GM18858 (cell line): ENCODE results near the gene DIO1.

ENCODE experiments used
- ATAC-seq: cut with Tn5 transposase; IDR thresholded peaks from one replicate; pipeline ENCODE4 v1.9.1; 2021; ENCODE audit not compliant: unreplicated experiment

DIO1 gene

DNA sequence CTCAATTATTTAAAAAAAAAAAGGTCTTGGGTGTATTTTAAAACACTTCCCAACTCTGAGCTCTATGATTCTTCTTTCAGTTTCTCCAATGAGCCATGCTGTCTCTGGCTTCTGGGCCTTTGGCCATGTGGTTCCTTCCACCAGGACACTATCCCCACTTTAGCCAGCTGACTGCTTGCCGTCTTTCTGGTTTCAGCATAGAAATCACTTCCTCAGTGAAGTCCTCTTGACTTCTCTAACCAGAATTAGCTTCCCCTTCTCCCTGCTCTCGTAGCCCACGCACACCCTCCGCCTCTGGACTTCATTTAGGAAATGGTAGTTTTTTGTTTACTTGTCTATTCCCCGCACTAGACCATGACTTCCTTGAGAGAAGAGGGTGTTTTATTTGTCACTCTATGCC lies 1.1 kb upstream of the DIO1 start:
- ATAC-seq, result no peak

DNA sequence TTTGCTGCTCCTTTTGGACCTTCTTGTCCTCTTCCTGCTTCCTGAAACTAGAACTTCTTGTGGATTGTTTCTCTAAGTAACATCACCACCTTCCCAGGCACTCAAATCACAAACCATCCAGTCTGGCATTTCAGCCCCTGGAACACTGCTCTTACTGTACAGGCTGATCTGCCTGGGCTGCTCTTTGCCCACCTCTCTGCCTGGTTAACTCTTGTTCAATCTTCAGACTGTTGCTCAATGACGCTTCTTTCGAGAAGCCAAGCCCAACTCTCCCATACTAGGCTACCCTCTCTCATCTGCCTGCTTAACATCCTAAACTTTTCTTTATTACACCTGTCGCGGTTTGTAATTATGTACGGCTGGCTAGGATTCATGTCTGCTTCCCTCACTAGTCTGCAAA lies 657 bp downstream of the DIO1 start:
- no peak for ATAC-seq

DNA sequence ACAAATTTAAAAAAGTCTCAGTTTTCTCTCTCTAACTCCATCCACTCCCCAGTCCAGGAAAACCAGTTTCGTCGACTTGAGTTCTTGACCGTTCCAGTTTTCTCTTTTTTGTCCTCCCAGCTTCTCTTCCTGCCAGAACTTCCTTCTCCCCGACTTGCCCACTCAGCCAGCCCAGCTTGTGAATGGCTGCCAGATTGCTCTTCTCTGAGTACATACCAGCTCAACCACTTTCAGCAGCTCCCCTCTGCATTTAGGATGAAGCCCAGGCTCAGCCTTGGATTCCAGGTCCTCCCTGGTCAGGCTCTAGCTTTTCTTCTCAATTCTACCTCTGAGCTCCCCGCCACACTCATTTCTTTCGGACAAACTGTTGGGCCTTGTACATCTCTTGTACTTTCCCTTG lies 1.4 kb downstream of the DIO1 start:
- ATAC-seq, result no peak

DNA sequence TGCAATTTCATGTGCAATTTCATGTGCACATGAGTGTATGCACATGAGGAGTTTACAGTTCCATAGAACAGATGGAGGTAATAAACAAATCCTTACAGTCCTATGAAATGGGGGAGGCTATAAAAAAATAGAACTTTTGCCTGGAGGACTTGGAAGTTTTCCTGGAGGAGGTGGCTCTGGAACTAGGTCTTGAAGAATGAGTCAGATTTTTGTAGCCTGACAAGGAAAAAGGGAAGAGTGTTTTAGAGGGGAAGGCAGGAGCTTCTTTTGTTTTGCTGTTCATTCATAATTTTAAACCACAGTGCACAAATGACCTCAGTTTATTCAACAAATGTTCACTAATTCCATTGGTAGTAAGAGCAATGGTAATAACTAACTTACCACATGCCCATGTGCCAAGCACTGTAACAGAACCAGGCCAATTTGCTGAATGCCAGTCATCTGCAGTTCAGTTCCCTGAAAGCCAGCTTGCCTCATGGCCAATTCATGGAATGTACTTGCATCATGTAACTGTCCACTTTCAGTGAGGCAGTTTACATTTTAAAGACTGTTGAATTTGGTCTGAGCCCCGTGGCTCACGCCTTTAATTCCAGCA lies 2.7 kb downstream of the DIO1 start:
- ATAC-seq, result no peak

DNA sequence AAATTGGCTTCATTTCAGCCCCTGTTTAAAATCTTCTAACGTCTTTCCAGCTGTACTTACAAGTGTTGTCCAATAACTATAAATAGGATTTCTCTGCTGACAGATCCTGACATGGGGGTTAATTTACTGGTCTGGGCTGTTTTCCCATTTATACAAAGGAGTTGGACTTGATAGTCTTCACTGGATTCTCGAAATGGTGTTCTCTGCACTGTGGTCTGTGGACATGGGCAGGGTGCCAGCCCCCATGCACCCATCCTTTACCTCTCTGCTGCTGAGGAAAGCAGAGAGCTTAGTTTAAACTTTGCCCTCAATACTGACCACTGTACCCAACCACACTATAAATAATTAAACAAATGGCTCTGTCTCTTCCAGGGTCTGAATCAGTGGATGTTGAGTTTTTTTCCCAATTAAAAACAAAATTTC lies 5.2 kb downstream of the DIO1 start:
- ATAC-seq, result no peak

DNA sequence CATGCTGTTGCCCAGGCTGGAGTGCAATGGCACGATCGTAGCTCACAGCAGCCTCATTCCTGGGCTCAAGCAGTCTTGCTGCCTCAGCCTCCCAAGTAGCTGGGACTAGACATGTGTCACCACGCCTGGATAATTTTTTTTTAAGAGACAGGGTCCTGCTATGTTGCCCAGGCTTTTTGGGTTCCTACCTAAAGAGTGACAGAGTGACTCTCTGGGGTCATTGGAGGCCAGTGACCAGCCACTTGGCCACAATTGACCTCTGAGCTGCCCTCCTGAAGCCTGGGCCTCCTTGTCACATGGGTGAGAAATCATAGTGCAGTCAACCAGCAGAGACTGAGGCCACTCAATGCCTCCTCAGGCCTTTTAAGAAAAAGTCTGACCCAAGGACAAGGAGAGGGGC lies 5.7 kb downstream of the DIO1 start:
- ATAC-seq, result no peak

DNA sequence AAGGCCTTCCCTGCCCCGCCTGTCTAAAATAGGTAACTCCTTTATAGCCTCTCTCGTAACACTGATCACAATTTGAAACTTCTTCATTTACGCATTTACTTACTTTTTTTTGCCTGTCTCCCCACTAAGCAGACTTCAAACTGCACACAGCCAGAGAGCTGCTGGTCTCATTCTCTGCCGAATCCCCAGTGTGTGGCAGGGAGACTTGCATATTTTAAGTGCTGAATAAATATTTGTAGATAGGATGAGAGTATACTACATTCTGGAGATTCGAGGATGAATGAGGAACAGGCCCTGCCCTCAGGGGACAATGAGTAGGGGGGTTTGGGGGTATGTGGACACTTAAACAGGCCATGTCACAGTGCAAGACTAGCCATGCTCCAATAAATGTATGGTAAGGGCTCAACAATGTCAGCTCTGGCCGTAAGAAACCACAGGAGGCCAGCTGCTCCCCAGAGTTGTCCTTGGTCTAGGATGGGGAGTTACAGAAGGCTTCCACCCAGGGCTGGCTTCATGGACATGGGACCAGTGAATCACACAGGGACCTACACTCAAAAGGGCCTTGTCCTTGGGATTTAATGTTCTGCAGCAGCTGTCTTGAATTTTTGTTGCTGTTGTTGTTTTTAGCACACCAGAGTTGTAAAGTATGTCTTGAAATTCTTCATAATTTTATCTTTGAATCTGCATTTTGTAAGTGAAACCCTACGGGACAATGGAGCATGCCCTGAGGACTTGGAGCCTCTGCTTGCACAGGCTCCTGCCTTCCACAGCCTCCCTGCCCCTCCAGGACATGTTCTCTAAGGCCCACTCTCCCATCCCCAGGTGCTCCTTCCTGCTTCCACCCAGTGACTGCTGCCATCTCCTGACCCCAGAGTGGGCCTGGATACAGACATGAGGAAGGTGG lies 8.5 kb downstream of the DIO1 start:
- no peak for ATAC-seq

DNA sequence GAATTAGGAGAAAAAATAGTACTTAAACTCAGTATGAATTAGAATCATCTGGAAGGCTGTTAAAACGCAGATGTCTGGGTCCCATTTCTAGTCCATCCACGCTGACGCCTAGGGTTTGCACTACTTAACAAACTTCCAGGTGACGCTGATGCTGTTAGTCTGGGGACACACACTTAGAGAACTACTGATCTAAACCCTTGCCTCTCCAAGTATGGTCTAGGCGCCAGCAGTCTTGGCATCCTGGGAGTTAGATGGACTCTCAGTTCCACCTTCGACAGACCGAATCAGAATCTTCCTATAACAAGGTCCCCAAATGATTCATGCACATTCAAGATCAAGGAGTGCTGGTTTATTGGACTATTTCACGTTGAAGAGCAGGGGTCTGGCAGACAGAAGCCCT lies 11.5 kb downstream of the DIO1 start:
- ATAC-seq, result no peak

DNA sequence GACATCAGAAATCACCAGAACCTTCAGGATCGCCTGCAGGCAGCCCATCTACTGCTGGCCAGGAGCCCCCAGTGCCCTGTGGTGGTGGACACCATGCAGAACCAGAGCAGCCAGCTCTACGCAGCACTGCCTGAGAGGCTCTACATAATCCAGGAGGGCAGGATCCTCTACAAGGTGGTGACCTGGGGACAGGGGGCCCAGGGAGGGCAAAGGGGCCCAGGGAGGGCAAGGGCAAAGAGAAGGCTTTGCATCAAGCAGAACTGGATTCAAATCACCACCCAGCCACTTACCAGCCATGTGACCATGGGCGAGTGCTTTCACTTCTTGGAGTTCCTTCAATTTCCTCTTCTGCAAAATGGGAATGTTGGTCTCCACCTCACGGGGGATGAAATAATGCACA lies 12.1 kb downstream of the DIO1 start:
- ATAC-seq, result no peak

DNA sequence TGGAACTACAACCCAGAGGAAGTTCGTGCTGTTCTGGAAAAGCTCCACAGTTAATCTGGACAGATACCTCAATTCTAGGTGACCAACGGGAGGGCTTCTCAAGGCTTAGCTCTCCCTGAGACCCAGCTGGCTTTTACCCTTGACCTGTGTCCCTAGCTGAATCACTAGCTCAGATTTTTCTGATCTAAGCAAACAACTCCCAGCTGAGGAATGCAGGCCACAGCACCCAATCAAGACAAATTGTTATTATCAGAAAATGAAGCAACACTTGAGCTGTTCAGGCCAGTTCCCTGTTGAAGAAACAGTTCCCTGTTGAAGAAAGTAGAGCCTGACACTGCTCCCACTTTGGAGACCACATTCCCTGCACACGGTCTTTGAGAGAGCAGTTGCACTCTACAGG lies 16.0 kb downstream of the DIO1 start:
- ATAC-seq, result no peak

DNA sequence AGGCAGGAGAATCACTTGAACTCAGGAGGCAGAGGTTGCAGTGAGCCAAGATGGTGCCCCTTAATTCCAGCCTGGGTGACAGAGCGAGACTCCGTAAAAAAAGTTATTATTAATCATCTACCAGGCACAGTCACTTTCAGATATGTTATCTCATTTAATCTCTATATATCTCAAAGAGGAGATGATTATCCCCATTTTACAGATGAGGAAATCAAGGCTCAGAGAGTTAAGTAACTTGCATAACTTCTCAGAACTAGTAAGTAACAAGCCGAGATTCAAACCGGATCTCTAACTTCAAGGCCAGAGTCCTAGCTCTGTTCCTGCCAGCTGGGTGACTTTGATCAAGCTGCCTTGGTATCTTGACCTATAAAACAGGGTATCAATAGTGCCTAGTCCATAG lies 17.5 kb downstream of the DIO1 start:
- no peak for ATAC-seq

DNA sequence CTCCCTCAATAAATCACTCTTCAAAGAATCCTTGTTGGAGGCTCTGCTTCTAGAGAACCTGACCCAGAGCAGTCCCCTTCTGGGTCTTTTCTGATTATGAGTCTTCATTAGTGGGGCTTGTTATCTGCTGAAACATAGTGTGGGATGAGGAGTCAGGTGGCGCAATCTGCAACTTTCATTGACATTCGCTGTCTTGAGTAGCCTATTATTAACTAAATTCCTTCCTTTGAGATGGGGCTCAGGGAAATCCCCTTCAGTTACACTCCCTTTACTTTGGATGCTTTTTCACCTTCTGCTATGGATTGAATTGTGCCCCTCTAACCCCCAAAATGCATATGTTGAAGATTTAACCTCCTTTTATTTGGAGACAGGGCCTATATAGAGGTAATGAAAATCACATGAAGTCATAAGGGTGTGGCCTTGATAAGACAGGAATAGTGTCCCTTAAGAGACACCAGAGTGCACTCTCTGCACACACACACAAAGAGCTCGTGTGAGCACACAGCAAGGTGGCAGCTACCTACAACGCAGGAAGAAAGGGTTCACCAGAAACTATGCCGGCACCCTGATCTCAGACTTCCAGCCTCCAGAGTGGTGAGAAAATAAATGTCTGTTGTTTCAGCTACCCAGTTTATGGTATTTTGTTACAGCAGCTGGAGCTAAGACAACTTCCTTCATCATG lies 19.5 kb downstream of the DIO1 start:
- no peak for ATAC-seq

DNA sequence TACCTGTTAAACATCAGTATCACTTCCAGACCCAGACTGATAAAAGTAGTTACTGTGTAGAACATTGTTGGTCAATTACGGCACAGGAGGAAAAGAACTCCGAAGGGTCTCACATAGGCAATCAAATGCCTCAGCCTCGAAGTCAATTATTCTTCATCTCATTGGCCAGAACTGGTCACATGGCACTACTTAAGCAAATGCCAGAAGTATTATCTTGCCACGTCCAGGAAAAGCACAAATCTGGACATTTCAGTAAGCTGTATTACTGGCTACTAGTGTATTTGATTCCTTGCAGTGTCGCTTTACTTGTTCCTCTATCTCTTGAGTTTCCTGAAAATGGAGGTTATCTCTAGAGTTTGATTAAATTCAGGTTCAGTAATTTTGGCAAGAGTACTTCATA lies 24.4 kb downstream of the DIO1 start:
- ATAC-seq, result no peak

DNA sequence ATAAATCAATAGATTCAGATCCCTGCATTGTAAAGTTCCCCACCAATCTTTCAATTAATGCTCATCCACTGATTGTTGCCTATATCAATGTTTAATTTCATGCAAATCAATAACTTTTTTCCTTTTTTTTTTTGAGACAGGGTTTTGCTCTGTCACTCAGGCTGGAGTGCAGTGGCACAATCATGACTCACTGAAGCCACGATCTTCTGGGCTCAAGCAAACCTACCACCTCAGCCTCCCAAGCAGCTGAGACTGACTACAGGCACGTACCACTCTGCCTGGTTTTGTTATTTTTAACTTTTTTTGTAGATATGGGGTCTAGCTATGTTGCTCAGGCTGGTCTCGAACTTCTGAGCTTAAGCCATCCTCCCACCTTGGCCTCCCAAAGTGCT lies 25.7 kb downstream of the DIO1 start:
- no peak for ATAC-seq

DNA sequence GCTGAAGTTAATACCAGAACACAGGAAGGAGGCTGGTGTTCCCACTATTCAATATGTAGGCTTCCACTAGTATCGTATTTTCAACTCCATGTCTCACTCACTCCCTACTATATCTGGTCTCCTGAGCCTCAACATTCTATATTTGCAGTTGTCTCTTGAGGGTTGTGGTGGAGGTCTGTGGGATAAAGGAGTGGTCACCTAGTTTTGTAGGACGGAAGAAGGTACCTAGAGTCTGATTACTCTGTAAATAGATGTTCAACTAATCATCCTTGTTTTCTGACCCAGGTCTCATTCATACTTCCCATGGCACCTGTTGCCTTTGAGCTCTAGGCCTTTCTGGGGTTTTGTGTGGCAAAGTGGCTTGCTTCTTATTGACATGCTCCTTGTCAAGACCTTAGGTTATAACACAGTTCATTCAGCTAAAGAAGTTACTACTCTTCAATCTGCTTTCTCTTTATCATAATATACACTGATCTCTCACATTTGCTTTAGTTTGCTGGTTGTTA lies 33.4 kb downstream of the DIO1 start:
- ATAC-seq, result no peak

DNA sequence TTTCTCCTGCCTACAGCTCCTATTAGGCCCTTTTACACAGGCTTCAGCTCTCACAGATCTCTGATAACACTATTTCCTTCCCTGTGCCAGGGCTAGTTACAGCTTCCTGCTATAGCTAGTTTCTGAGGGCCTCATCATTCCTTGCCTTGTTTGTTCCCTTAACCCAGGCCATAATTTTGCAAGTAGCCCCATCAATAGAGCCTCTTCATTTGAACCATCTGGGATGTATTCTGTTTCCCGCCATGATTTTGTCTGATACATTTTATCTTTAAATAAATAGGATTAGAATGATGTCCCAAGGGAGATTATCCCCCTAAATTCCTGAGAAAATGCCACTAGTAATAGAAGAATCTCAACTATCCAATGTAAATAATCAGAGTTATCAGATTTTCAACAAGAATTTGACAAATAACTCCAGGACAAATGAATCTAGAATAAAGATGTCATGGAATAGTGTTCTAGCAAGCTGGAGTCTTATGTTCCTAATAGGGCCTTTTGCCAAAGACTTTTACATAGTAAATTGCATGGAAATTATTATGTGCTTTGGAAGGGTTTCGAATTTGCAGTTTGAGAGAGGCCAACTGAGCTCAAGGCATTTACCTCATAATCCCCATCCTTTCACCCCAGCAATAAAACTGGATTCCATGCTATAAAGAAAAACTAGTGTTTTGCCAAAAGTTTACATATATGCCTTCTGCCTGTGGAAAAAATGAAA lies 35.4 kb downstream of the DIO1 start:
- no peak for ATAC-seq

DNA sequence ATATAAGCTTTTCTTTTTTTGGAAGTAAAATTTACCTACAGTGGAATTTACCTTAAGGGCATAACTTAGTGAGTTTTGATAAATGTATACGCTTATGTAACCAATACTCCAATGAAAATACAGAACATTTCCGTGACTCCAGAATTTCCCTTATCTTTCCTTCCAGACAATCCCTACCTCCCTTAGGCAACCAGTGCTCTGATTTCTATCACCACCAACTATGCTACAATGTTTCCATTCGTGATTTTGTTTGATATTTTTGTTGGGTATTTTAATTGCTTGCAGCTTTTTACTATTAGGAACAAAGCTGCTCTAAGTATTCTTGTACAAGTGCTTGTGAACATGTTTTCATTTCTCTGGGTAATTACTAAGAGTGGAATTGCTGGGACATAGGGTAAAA lies 36.9 kb downstream of the DIO1 start:
- no peak for ATAC-seq

DNA sequence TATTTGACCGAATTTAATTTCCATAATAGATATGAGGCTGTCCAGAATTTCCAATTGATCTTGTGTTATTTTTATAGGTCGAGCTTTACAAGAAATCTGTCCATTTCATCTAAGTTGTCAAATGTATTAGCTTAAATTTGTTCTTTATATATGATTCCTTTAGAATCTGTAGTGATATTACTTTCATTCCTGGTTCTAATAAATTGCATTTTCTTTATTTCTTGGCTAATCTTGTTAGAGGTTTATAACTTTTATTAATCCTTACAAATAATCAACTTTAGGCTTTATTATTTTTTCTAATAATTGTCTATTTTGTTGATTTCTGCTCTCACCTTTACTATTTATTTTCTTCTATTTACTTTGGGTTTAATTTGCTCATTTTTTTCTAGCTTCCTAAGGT lies 37.5 kb downstream of the DIO1 start:
- ATAC-seq, result no peak

DNA sequence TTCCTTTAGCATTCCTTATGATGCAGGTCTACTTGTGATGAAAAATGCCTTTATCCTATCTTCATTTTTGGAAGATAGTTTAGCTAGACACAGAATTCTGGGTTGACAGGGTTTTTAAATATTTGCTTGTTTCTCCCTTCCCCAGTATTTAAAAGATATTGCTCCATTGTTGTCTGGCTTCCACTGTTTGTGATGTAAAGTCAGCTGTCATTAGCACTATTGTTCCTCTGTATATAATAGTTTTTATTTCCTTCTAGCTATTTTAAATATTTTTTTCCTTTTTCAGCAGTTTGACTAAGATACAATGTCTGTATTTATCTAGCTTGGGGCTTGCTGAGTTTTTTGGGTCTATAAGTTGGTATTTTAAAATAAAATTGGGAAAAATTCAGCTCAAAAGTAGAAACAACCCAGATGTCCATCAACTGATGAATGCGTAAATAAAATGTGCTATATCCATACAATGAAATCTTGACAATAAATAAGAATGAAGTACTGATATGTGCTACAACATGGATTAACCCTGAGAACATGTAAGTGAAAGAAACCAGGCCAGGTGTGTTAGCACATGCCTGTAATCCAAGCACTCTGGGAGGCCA lies 40.3 kb downstream of the DIO1 start:
- no peak for ATAC-seq

DNA sequence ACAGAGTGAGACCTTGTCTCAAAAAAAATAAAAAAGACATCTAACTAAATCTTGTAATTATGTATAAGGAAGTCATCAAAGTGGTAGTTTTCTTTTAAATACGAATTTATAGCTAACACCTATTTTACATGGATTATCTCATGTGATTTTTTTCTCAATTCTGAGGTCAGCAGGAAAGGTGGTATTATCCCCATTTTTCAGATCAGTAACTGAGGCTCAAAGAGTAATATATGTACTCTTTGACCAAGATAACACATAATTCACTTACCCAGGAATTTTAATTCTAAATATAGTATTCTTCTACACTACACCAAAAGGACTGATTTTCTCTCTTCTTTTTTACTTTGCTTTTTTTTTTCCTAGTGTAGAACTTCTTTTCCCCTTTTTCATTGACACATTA lies 42.4 kb downstream of the DIO1 start:
- ATAC-seq, result no peak
